RWPE2 (cell line): ENCODE results near the gene SNCG.
"Not testable (repeated sequence)": the region's sequence is repeated elsewhere in the genome, so short reads cannot be mapped to it uniquely, and the experiment has no call there.

ENCODE experiments used
- ATAC-seq: fragments of 200-7000 bp; cut with Tn5 transposase; 3 replicates; pipeline ENCODE4 v1.9.1; 2021; ENCODE audit warnings: low read depth
- DNase-seq: peaks from one replicate; pipeline ENCODE4 v3.0.0-alpha.2; 2020; ENCODE audit warnings: low spot score
- H3K27ac ChIP-seq: fragments of 450-650 bp; 2 replicates; pipeline ENCODE4 v1.5.1; 2017; ENCODE audit warnings: mild to moderate bottlenecking; ENCODE audit not compliant: poor library complexity, severe bottlenecking
- H3K27me3 ChIP-seq: fragments of 250-450 bp; sonication (Bioruptor Pico); 2 replicates; pipeline ENCODE4 v1.5.1; 2021; ENCODE audit warnings: mild to moderate bottlenecking, moderate library complexity; ENCODE audit not compliant: insufficient read depth, poor library complexity, severe bottlenecking
- H3K36me3 ChIP-seq: fragments of 250-450 bp; sonication (Bioruptor Pico); 2 replicates; pipeline ENCODE4 v1.5.1; 2020; ENCODE audit warnings: low read depth, mild to moderate bottlenecking, moderate library complexity
- H3K4me1 ChIP-seq: fragments of 250-450 bp; sonication (Bioruptor Pico); 2 replicates; pipeline ENCODE4 v1.5.1; 2021; ENCODE audit warnings: mild to moderate bottlenecking, moderate library complexity; ENCODE audit not compliant: insufficient read depth, poor library complexity, severe bottlenecking
- H3K4me3 ChIP-seq: fragments of 250-450 bp; sonication (Bioruptor Pico); 2 replicates; pipeline ENCODE4 v1.5.1; 2021; ENCODE audit warnings: mild to moderate bottlenecking, moderate library complexity; ENCODE audit not compliant: severe bottlenecking
- H3K9me3 ChIP-seq: fragments of 250-450 bp; sonication (Bioruptor Pico); 2 replicates; pipeline ENCODE4 v1.5.1; 2021; ENCODE audit warnings: mild to moderate bottlenecking, moderate library complexity; ENCODE audit not compliant: severe bottlenecking
- CTCF ChIP-seq: fragments of 450-650 bp; IDR thresholded peaks from one replicate; pipeline ENCODE4 v1.5.1; 2017; ENCODE audit warnings: mild to moderate bottlenecking, moderate library complexity; ENCODE audit not compliant: poor library complexity, severe bottlenecking

The SNCG gene

DNA sequence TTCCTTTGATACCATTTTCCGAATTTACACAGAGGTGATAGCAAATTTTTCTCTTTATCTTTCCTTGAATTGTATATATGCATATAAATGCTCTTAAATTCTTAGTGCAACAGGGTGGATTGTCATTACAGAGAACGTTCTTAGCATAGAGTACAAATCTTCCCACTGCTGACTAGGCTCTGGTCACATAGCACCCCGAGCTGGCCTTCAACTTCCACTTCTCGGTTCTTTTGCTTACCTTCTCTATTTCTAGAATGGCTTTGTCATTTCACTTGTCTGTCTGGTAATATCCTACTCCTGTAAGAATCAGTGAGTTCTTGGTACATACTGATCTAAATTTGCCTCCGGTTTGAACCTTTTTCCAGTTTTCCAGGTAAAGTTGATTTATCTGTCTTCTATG lies 23.3 kb downstream of the SNCG start:
- ATAC-seq: no peak
- DNase-seq: no peak
- H3K9me3 ChIP-seq: no peaks in the 10 kb centered on the region
- no peak overlapping the region for H3K4me3 ChIP-seq
- no peaks in the 10 kb centered on the region for H3K36me3 ChIP-seq
- H3K27me3 ChIP-seq: no peaks in the 10 kb centered on the region
- H3K27ac ChIP-seq: no peak overlapping the region
- H3K4me1 ChIP-seq: no peaks in the 10 kb centered on the region
- no peak for TF ChIP-seq CTCF

GRCh38 chr10:86984498-86984897 lies 26.1 kb downstream of the SNCG start:
- not testable (repeated sequence) for H3K36me3 ChIP-seq, H3K4me1 ChIP-seq, H3K27me3 ChIP-seq, ATAC-seq, H3K27ac ChIP-seq, H3K4me3 ChIP-seq, H3K9me3 ChIP-seq, DNase-seq

- H3K27ac ChIP-seq: no peak overlapping the region
- no peak for TF ChIP-seq CTCF
- no peaks in the 10 kb centered on the region for H3K4me1 ChIP-seq
- no peaks in the 10 kb centered on the region for H3K36me3 ChIP-seq
- ATAC-seq: no peak
- no peak for DNase-seq
- no peak overlapping the region for H3K4me3 ChIP-seq
- H3K9me3 ChIP-seq: no peaks in the 10 kb centered on the region
- no peaks in the 10 kb centered on the region for H3K27me3 ChIP-seq
These were observed 30.1 kb downstream of the SNCG start for GRCh38 chr10:86988520-86988919.

- not testable (repeated sequence) for H3K27ac ChIP-seq, H3K4me3 ChIP-seq, ATAC-seq, DNase-seq, H3K27me3 ChIP-seq, H3K36me3 ChIP-seq, H3K4me1 ChIP-seq, H3K9me3 ChIP-seq
These were observed 33.0 kb downstream of the SNCG start for GRCh38 chr10:86991362-86991761.

GRCh38 chr10:86992456-86992855 lies 34.1 kb downstream of the SNCG start:
- no peaks in the 10 kb centered on the region for H3K36me3 ChIP-seq
- H3K4me3 ChIP-seq: no peak overlapping the region
- no peaks in the 10 kb centered on the region for H3K27me3 ChIP-seq
- DNase-seq: no peak
- H3K9me3 ChIP-seq: no peaks in the 10 kb centered on the region
- no peak overlapping the region for H3K27ac ChIP-seq
- no peaks in the 10 kb centered on the region for H3K4me1 ChIP-seq
- no peak for TF ChIP-seq CTCF
- no peak for ATAC-seq

GRCh38 chr10:86992929-86993328 lies 34.5 kb downstream of the SNCG start:
- ATAC-seq: no peak
- DNase-seq: no peak
- TF ChIP-seq CTCF: no peak

GRCh38 chr10:86999802-87000403 lies 41.5 kb downstream of the SNCG start:
- not testable (repeated sequence) for H3K4me3 ChIP-seq, DNase-seq, H3K27me3 ChIP-seq, ATAC-seq, H3K27ac ChIP-seq, H3K36me3 ChIP-seq, H3K9me3 ChIP-seq, H3K4me1 ChIP-seq

More at GRCh38 chr10:86992929-86993328, 34.5 kb downstream of the SNCG start:
- Histone ChIP-seq H3K4me3 (no peak overlapping the region), H3K4me1 (no peaks in the 10 kb centered on the region), H3K27ac (no peak overlapping the region), H3K27me3 (no peaks in the 10 kb centered on the region), H3K36me3 (no peaks in the 10 kb centered on the region), H3K9me3 (no peaks in the 10 kb centered on the region)
